WTC11 (cell line): Measurements from ENCODE around the gene TMEM175. TPM values are rescaled to one million over a fixed set of nuclear protein-coding genes. Genes with fewer than 3 reads are reported as not detected.

Experiments used
- ATAC-seq: fragments of 200-7000 bp; cut with Tn5 transposase; 2 replicates; pipeline ENCODE4 v1.10.0; 2021; ENCODE audit warnings: mild to moderate bottlenecking, moderate library complexity
- CTCF ChIA-PET: fragments of 300-600 bp; sonication (Branson Sonifier 250); formaldehyde crosslinking; loops from one replicate; lab custom pipeline; 2021; ENCODE audit warnings: antibody characterized with exemption; lab: Charles Lee
- POLR2A ChIA-PET: fragments of 350-600 bp; sonication (Branson Sonifier 250); formaldehyde crosslinking; loops from one replicate; lab custom pipeline; 2021; ENCODE audit warnings: antibody characterized with exemption; lab: Charles Lee
- DNase-seq: peaks from one replicate; pipeline ENCODE4 v3.0.0; 2021; ENCODE audit warnings: low spot score
- H3K27ac Mint-ChIP-seq: 2 replicates; pipeline ENCODE4 v1.8.0; 2021; ENCODE audit warnings: mixed read lengths
- H3K27me3 Mint-ChIP-seq: 2 replicates; pipeline ENCODE4 v1.8.0; 2021; ENCODE audit warnings: low read depth, mild to moderate bottlenecking, moderate library complexity, mixed read lengths
- H3K36me3 Mint-ChIP-seq: 2 replicates; pipeline ENCODE4 v1.8.0; 2021; ENCODE audit warnings: mixed read lengths
- H3K4me1 Mint-ChIP-seq: 2 replicates; pipeline ENCODE4 v1.8.0; 2022; ENCODE audit warnings: mixed read lengths
- H3K4me3 Mint-ChIP-seq: 2 replicates; pipeline ENCODE4 v1.8.0; 2021; ENCODE audit warnings: mild to moderate bottlenecking, moderate library complexity, mixed read lengths
- H3K9me3 Mint-ChIP-seq: 2 replicates; pipeline ENCODE4 v1.8.0; 2021; ENCODE audit warnings: mixed read lengths
- CBFB ChIP-seq: sonication (generic); formaldehyde crosslinking; IDR thresholded peaks from 2 replicates; pipeline ENCODE4 v1.8.1; 2022; ENCODE audit warnings: mild to moderate bottlenecking, low read depth, missing genetic modification reagents
- CREM ChIP-seq: sonication (generic); formaldehyde crosslinking; IDR thresholded peaks from 2 replicates; pipeline ENCODE4 v1.8.1; 2022; ENCODE audit warnings: mild to moderate bottlenecking, missing genetic modification reagents, moderate library complexity
- FOXK1 ChIP-seq: sonication (generic); formaldehyde crosslinking; IDR thresholded peaks from 2 replicates; pipeline ENCODE4 v1.8.0; 2022; ENCODE audit warnings: mild to moderate bottlenecking, moderate library complexity, missing genetic modification reagents
- FOXP1 ChIP-seq: sonication (generic); formaldehyde crosslinking; IDR thresholded peaks from 2 replicates; pipeline ENCODE4 v1.8.0; 2022; ENCODE audit warnings: missing genetic modification reagents, mild to moderate bottlenecking, moderate library complexity, borderline replicate concordance
- GTF2I ChIP-seq: fragments of 250-450 bp; sonication (Bioruptor Pico); conservative IDR thresholded peaks from 2 replicates; pipeline ENCODE4 v1.4.0; 2021; ENCODE audit warnings: mild to moderate bottlenecking
- NFYB ChIP-seq: sonication (generic); formaldehyde crosslinking; conservative IDR thresholded peaks from 2 replicates; pipeline ENCODE4 v1.8.0; 2022; ENCODE audit warnings: low read depth, missing genetic modification reagents
- NR1H2 ChIP-seq: sonication (generic); formaldehyde crosslinking; IDR thresholded peaks from 2 replicates; pipeline ENCODE4 v1.9.0; 2021; ENCODE audit warnings: mild to moderate bottlenecking, moderate library complexity, missing genetic modification reagents
- OVOL2 ChIP-seq: fragments of 250-450 bp; sonication (Bioruptor Pico); IDR thresholded peaks from 2 replicates; pipeline ENCODE4 v1.9.0; 2021; ENCODE audit warnings: mild to moderate bottlenecking, borderline replicate concordance
- PRRX2 ChIP-seq: fragments of 250-450 bp; sonication (Bioruptor Pico); IDR thresholded peaks from 2 replicates; pipeline ENCODE4 v1.8.0; 2021; ENCODE audit warnings: mild to moderate bottlenecking
- SMAD3 ChIP-seq: sonication (generic); formaldehyde crosslinking; IDR thresholded peaks from 2 replicates; pipeline ENCODE4 v1.8.0; 2022; ENCODE audit warnings: missing genetic modification reagents, mild to moderate bottlenecking, borderline replicate concordance
- SMAD4 ChIP-seq: sonication (generic); formaldehyde crosslinking; IDR thresholded peaks from 2 replicates; pipeline ENCODE4 v1.8.0; 2022; ENCODE audit warnings: mild to moderate bottlenecking, missing genetic modification reagents
- TCF7 ChIP-seq: sonication (generic); formaldehyde crosslinking; IDR thresholded peaks from 2 replicates; pipeline ENCODE4 v1.8.0; 2022; ENCODE audit warnings: mild to moderate bottlenecking, low read depth, missing genetic modification reagents, moderate library complexity
- TEAD4 ChIP-seq: sonication (generic); formaldehyde crosslinking; IDR thresholded peaks from 2 replicates; pipeline ENCODE4 v1.8.0; 2022; ENCODE audit warnings: mild to moderate bottlenecking, missing genetic modification reagents
- ZNF423 ChIP-seq: fragments of 250-450 bp; sonication (Bioruptor Pico); IDR thresholded peaks from 2 replicates; pipeline ENCODE4 v2.1.2; 2022; ENCODE audit warnings: mild to moderate bottlenecking, moderate library complexity
- total RNA-seq: library from RNA; stranded (reverse); gene quantifications from 3 replicates; pipeline ENCODE4 v1.2.3, GENCODE V29; 2021
- TF ChIP-seq, protein P1 (sequence below): sonication (generic); formaldehyde crosslinking; IDR thresholded peaks from 2 replicates; pipeline ENCODE4 v1.8.1; 2022; ENCODE audit warnings: low read depth, missing genetic modification reagents, borderline replicate concordance
- TF ChIP-seq, protein P2 (sequence below): sonication (generic); formaldehyde crosslinking; IDR thresholded peaks from 2 replicates; pipeline ENCODE4 v1.8.0; 2022; ENCODE audit warnings: mild to moderate bottlenecking, missing genetic modification reagents
- TF ChIP-seq, protein P3 (sequence below): sonication (generic); formaldehyde crosslinking; IDR thresholded peaks from 2 replicates; pipeline ENCODE4 v1.8.1; 2022; ENCODE audit warnings: mild to moderate bottlenecking, missing genetic modification reagents, moderate library complexity, borderline replicate concordance
- TF ChIP-seq, protein P4 (sequence below): sonication (generic); formaldehyde crosslinking; IDR thresholded peaks from 2 replicates; pipeline ENCODE4 v1.8.1; 2023; ENCODE audit warnings: mild to moderate bottlenecking, missing genetic modification reagents
- TF ChIP-seq, protein P5 (sequence below): fragments of 250-450 bp; sonication (Bioruptor Pico); IDR thresholded peaks from 2 replicates; pipeline ENCODE4 v1.8.0; 2021; ENCODE audit warnings: mild to moderate bottlenecking
- TF ChIP-seq, protein P6 (sequence below): fragments of 200-600 bp; IDR thresholded peaks from 2 replicates; pipeline ENCODE4 v1.8.0; 2022; ENCODE audit warnings: antibody characterized with exemption
- TF ChIP-seq, protein P7 (sequence below): fragments of 250-450 bp; sonication (Bioruptor Pico); IDR thresholded peaks from 2 replicates; pipeline ENCODE4 v1.9.0; 2021; ENCODE audit warnings: mild to moderate bottlenecking, borderline replicate concordance
- TF ChIP-seq, protein P8 (sequence below): fragments of 250-450 bp; sonication (Bioruptor Pico); IDR thresholded peaks from 2 replicates; pipeline ENCODE4 v1.9.0; 2021; ENCODE audit warnings: moderate library complexity, mild to moderate bottlenecking, inconsistent platforms, borderline replicate concordance

The TMEM175 gene
- total RNA-seq, 1 experiment from 2014 or later = 9.2 TPM

DNA sequence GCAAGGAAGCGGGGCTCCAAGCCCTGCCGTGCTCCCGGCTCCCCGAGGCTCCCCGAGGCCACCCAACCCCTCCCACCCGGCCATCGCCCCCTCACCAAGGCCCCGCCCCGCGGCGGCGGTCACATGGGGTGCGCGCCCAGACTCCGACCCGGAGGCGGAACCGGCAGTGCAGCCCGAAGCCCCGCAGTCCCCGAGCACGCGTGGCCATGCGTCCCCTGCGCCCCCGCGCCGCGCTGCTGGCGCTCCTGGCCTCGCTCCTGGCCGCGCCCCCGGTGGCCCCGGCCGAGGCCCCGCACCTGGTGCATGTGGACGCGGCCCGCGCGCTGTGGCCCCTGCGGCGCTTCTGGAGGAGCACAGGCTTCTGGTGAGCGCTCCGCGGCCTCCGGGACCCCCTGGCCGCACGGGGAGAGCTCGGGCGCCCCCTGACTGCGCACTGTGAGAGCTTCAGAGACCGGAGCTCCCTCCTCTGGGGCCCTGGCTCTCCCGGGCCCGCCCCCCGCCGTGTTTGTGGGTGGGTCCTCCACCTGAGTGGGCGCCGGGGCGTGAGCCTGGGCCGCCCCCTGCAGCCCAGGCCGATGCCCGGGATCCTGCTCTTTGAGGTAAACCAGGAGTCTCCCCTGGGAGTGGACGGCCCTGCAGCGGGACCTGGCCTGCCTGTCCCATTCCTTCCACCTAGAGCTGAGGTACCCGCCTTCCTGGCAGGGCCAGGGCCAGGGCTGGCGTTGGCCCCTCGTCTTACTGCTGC lies 54.8 kb downstream of the TMEM175 start, which contains the start of gene IDUA:
Gene IDUA (plus strand): TSS at position 166 of the 745 bp plus-strand sequence. CDS start 41 bp downstream, at position 207.
- peaks cover 18% of the 10 kb centered on the region for H3K27me3 Mint-ChIP-seq
- ChIA-PET CTCF (interaction anchor here (0.6 to 1.9 kb wide), 15 partner anchors 9 to 246 kb away, joined by 3 to 5 read pairs (median 3); partner anchors contain the start of gene FGFRL1), POLR2A (interaction anchor here (1.5 kb wide), 1 partner anchor 15 kb away, joined by 4 read pairs; no protein-coding TSS in a partner anchor)
- no peak within 1 kb of the TSS for H3K27ac Mint-ChIP-seq
- no peaks in the 10 kb centered on the region for H3K9me3 Mint-ChIP-seq
- no peaks in the 10 kb centered on the region for H3K36me3 Mint-ChIP-seq
- peaks cover 12% of the 10 kb centered on the region for H3K4me1 Mint-ChIP-seq
- DNase-seq (peak; percentile 66), ATAC-seq (peak; percentile 55)
- H3K4me3 Mint-ChIP-seq = peak within 1 kb of the TSS; percentile 80
- TF ChIP-seq CREM = no peak
- TF ChIP-seq FOXK1 (CRISPR knock-in tag) = no peak
- no peak for TF ChIP-seq GTF2I
- no peak for TF ChIP-seq CBFB
- TF ChIP-seq TEAD4 (CRISPR knock-in tag) = no peak
- TF ChIP-seq, protein P1, sequence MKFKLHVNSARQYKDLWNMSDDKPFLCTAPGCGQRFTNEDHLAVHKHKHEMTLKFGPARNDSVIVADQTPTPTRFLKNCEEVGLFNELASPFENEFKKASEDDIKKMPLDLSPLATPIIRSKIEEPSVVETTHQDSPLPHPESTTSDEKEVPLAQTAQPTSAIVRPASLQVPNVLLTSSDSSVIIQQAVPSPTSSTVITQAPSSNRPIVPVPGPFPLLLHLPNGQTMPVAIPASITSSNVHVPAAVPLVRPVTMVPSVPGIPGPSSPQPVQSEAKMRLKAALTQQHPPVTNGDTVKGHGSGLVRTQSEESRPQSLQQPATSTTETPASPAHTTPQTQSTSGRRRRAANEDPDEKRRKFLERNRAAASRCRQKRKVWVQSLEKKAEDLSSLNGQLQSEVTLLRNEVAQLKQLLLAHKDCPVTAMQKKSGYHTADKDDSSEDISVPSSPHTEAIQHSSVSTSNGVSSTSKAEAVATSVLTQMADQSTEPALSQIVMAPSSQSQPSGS = no peak
- TF ChIP-seq, protein P2, sequence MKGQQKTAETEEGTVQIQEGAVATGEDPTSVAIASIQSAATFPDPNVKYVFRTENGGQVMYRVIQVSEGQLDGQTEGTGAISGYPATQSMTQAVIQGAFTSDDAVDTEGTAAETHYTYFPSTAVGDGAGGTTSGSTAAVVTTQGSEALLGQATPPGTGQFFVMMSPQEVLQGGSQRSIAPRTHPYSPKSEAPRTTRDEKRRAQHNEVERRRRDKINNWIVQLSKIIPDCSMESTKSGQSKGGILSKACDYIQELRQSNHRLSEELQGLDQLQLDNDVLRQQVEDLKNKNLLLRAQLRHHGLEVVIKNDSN (CRISPR knock-in tag) = peak; percentile 72; the same call in 1 of the 2 replicates
- no peak for TF ChIP-seq PRRX2 (CRISPR knock-in tag)
- TF ChIP-seq, protein P3, sequence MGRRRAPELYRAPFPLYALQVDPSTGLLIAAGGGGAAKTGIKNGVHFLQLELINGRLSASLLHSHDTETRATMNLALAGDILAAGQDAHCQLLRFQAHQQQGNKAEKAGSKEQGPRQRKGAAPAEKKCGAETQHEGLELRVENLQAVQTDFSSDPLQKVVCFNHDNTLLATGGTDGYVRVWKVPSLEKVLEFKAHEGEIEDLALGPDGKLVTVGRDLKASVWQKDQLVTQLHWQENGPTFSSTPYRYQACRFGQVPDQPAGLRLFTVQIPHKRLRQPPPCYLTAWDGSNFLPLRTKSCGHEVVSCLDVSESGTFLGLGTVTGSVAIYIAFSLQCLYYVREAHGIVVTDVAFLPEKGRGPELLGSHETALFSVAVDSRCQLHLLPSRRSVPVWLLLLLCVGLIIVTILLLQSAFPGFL (CRISPR knock-in tag) = no peak
- TF ChIP-seq, protein P4, sequence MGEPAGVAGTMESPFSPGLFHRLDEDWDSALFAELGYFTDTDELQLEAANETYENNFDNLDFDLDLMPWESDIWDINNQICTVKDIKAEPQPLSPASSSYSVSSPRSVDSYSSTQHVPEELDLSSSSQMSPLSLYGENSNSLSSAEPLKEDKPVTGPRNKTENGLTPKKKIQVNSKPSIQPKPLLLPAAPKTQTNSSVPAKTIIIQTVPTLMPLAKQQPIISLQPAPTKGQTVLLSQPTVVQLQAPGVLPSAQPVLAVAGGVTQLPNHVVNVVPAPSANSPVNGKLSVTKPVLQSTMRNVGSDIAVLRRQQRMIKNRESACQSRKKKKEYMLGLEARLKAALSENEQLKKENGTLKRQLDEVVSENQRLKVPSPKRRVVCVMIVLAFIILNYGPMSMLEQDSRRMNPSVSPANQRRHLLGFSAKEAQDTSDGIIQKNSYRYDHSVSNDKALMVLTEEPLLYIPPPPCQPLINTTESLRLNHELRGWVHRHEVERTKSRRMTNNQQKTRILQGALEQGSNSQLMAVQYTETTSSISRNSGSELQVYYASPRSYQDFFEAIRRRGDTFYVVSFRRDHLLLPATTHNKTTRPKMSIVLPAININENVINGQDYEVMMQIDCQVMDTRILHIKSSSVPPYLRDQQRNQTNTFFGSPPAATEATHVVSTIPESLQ = no peak
- TF ChIP-seq TCF7 (CRISPR knock-in tag) = no peak
- TF ChIP-seq, protein P5, sequence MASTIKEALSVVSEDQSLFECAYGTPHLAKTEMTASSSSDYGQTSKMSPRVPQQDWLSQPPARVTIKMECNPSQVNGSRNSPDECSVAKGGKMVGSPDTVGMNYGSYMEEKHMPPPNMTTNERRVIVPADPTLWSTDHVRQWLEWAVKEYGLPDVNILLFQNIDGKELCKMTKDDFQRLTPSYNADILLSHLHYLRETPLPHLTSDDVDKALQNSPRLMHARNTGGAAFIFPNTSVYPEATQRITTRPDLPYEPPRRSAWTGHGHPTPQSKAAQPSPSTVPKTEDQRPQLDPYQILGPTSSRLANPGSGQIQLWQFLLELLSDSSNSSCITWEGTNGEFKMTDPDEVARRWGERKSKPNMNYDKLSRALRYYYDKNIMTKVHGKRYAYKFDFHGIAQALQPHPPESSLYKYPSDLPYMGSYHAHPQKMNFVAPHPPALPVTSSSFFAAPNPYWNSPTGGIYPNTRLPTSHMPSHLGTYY (CRISPR knock-in tag) = no peak
- TF ChIP-seq OVOL2 (CRISPR knock-in tag) = no peak
- TF ChIP-seq SMAD3 (CRISPR knock-in tag) = no peak
- no peak for TF ChIP-seq NFYB (CRISPR knock-in tag)
- TF ChIP-seq, protein P6, sequence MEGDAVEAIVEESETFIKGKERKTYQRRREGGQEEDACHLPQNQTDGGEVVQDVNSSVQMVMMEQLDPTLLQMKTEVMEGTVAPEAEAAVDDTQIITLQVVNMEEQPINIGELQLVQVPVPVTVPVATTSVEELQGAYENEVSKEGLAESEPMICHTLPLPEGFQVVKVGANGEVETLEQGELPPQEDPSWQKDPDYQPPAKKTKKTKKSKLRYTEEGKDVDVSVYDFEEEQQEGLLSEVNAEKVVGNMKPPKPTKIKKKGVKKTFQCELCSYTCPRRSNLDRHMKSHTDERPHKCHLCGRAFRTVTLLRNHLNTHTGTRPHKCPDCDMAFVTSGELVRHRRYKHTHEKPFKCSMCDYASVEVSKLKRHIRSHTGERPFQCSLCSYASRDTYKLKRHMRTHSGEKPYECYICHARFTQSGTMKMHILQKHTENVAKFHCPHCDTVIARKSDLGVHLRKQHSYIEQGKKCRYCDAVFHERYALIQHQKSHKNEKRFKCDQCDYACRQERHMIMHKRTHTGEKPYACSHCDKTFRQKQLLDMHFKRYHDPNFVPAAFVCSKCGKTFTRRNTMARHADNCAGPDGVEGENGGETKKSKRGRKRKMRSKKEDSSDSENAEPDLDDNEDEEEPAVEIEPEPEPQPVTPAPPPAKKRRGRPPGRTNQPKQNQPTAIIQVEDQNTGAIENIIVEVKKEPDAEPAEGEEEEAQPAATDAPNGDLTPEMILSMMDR = no peak
- TF ChIP-seq, protein P7, sequence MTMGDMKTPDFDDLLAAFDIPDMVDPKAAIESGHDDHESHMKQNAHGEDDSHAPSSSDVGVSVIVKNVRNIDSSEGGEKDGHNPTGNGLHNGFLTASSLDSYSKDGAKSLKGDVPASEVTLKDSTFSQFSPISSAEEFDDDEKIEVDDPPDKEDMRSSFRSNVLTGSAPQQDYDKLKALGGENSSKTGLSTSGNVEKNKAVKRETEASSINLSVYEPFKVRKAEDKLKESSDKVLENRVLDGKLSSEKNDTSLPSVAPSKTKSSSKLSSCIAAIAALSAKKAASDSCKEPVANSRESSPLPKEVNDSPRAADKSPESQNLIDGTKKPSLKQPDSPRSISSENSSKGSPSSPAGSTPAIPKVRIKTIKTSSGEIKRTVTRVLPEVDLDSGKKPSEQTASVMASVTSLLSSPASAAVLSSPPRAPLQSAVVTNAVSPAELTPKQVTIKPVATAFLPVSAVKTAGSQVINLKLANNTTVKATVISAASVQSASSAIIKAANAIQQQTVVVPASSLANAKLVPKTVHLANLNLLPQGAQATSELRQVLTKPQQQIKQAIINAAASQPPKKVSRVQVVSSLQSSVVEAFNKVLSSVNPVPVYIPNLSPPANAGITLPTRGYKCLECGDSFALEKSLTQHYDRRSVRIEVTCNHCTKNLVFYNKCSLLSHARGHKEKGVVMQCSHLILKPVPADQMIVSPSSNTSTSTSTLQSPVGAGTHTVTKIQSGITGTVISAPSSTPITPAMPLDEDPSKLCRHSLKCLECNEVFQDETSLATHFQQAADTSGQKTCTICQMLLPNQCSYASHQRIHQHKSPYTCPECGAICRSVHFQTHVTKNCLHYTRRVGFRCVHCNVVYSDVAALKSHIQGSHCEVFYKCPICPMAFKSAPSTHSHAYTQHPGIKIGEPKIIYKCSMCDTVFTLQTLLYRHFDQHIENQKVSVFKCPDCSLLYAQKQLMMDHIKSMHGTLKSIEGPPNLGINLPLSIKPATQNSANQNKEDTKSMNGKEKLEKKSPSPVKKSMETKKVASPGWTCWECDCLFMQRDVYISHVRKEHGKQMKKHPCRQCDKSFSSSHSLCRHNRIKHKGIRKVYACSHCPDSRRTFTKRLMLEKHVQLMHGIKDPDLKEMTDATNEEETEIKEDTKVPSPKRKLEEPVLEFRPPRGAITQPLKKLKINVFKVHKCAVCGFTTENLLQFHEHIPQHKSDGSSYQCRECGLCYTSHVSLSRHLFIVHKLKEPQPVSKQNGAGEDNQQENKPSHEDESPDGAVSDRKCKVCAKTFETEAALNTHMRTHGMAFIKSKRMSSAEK = no peak
- no peak for TF ChIP-seq SMAD4 (CRISPR knock-in tag)
- TF ChIP-seq NR1H2 (CRISPR knock-in tag) = no peak
- peak; percentile 70 for TF ChIP-seq FOXP1 (CRISPR knock-in tag)
- TF ChIP-seq, protein P8, sequence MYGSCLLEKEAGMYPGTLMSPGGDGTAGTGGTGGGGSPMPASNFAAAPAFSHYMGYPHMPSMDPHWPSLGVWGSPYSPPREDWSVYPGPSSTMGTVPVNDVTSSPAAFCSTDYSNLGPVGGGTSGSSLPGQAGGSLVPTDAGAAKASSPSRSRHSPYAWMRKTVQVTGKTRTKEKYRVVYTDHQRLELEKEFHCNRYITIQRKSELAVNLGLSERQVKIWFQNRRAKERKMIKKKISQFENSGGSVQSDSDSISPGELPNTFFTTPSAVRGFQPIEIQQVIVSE = no peak
- TF ChIP-seq ZNF423 (CRISPR knock-in tag) = peak; percentile 95
